NCI-H1930 (cell line): ENCODE data around the gene CDON.

ENCODE experiments used
- DNase-seq, 2 experiments: peaks; one replicate each; lab custom pipeline; 2025; lab: John Stamatoyannopoulos, UW

CDON gene

GRCh38 chr11:125956391-125957134 is 106.1 kb downstream of the CDON start:
- no peak for DNase-seq

GRCh38 chr11:125955856-125956255 is 106.8 kb downstream of the CDON start:
- no peak for DNase-seq

GRCh38 chr11:125954945-125955640 is 107.6 kb downstream of the CDON start:
- DNase-seq = no peak

GRCh38 chr11:125954123-125954944 is 108.3 kb downstream of the CDON start:
- DNase-seq = no peak

GRCh38 chr11:125953401-125953935 is 109.2 kb downstream of the CDON start:
- no peak for DNase-seq

- DNase-seq = no peak
These were observed 109.7 kb downstream of the CDON start for GRCh38 chr11:125952973-125953372.

GRCh38 chr11:125952559-125952958 is 110.1 kb downstream of the CDON start:
- no peak for DNase-seq

- DNase-seq = no peak
These were observed 110.9 kb downstream of the CDON start for GRCh38 chr11:125951731-125952130.

GRCh38 chr11:125950696-125951651 is 111.7 kb downstream of the CDON start:
- no peak for DNase-seq

- no peak for DNase-seq
These were observed 112.5 kb downstream of the CDON start for GRCh38 chr11:125950178-125950490.

GRCh38 chr11:125949271-125950177 is 113.1 kb downstream of the CDON start:
- no peak for DNase-seq

GRCh38 chr11:125948278-125949051 is 114.2 kb downstream of the CDON start:
- no peak for DNase-seq

GRCh38 chr11:125947419-125948277 is 115.0 kb downstream of the CDON start:
- DNase-seq = no peak

- no peak for DNase-seq
These were observed 115.8 kb downstream of the CDON start for GRCh38 chr11:125946712-125947418.

GRCh38 chr11:125945797-125946520 is 116.7 kb downstream of the CDON start, which contains the start of gene VSIG10L2:
Gene VSIG10L2, plus strand, starts transcription at chr11:125946044. Its CDS starts 12 bp downstream, at chr11:125946056.
- DNase-seq = no peak

GRCh38 chr11:125945011-125945796 is 117.5 kb downstream of the CDON start:
- DNase-seq = no peak
